SH-SY5Y (cell line): ENCODE data around the gene SUMF1.

Experiments used
- GATA2 ChIP-seq: IDR thresholded peaks from 2 replicates; pipeline ENCODE4 v1.6.1; 2011; ENCODE audit warnings: mild to moderate bottlenecking, low read depth, low read length
- GATA3 ChIP-seq: IDR thresholded peaks from 2 replicates; pipeline ENCODE4 v1.6.1; 2011; ENCODE audit warnings: low read depth, mild to moderate bottlenecking, low read length, moderate library complexity

- no peak for TF ChIP-seq GATA3
- no peak for TF ChIP-seq GATA2
These were observed 56.5 kb downstream of the SUMF1 start for GRCh38 chr3:4410606-4411005.
